Measurements from ENCODE around the gene RAC3. TPM values are rescaled to one million over a fixed set of nuclear protein-coding genes. Genes with fewer than 3 reads are reported as not detected.
A peak's percentile ranks its signal among the peaks of the same experiment; 100 is the strongest.

RAC3 gene
- total RNA-seq, 1 experiment from 2014 or later, result 84.8 TPM

- no peak overlapping the region for H3K14ac ChIP-seq (ENCODE audit: insufficient read depth, low read length)
- H4K20me1 ChIP-seq (ENCODE audit: control insufficient read depth, insufficient read depth, insufficient read length), result no peaks in the 10 kb centered on the region
- H2BK15ac ChIP-seq (ENCODE audit: low read depth, low read length), result no peak overlapping the region
- TF ChIP-seq CTCF (conservative IDR thresholded peaks at IDR 0.05), result no peak
- H4K91ac ChIP-seq (ENCODE audit: insufficient read length, low read depth, low read length), result no peak overlapping the region
- Mint-ChIP-seq H3K9me3 (no peaks in the 10 kb centered on the region; a peak in 1 of 5 replicates), H3K4me1 (peaks cover 7 to 21% of the 10 kb centered on the region in 2 experiments), H3K4me3 (peak overlapping the region; percentile 33 to 62), H3K36me3 (ENCODE audit: insufficient read depth in 1 of 3, low read depth in 3 of 3) (peaks cover 8 to 14% (median 12%) of the 10 kb centered on the region in 3 experiments; a peak in 5 of 7 replicates), H3K27ac (no peak overlapping the region; a peak in 1 of 7 replicates), H3K27me3 (ENCODE audit: low read depth) (peaks cover 14% of the 10 kb centered on the region)
- no peak overlapping the region for H3K27ac ChIP-seq (ENCODE audit: insufficient read length, low read depth, low read length)
- WGBS (ENCODE audit: extremely low coverage, insufficient read length, low lambda C conversion rate), result no CpG with 5 or more reads among the region's 8 CpGs
- no peak overlapping the region for H3K4ac ChIP-seq (ENCODE audit: low read depth, low read length)
- H4K8ac ChIP-seq (replicated peaks; ENCODE audit: insufficient read length, low read depth, low read length), result no peak overlapping the region
- no peak overlapping the region for H2BK120ac ChIP-seq (ENCODE audit: low read depth, low read length, poor library complexity, severe bottlenecking)
- H2AK5ac ChIP-seq (ENCODE audit: insufficient read length, low read length), result no peak overlapping the region
- H3K79me2 ChIP-seq (ENCODE audit: insufficient read depth, low read length), result no peaks in the 10 kb centered on the region
- H3K4me2 ChIP-seq (ENCODE audit: insufficient read depth, insufficient read length, low read length), result no peak overlapping the region
- H2BK20ac ChIP-seq (ENCODE audit: low read depth, low read length, poor library complexity, severe bottlenecking), result no peak overlapping the region
- no peaks in the 10 kb centered on the region for H3K4me1 ChIP-seq (ENCODE audit: insufficient read depth, low read length)
- H3K23me2 ChIP-seq (ENCODE audit: insufficient read length, low read depth, low read length, poor library complexity, severe bottlenecking), result peaks cover 8% of the 10 kb centered on the region
- no peak overlapping the region for H3K56ac ChIP-seq (ENCODE audit: insufficient read length, low read depth, low read length)
- no peak for DNase-seq
- no peak overlapping the region for H2BK5ac ChIP-seq (ENCODE audit: insufficient read length, low read length)
- H4K5ac ChIP-seq (ENCODE audit: insufficient read length, low read depth, low read length), result no peak overlapping the region
- H3K79me1 ChIP-seq (ENCODE audit: insufficient read depth, low read depth, low read length, poor library complexity, severe bottlenecking), result no peaks in the 10 kb centered on the region
- no peaks in the 10 kb centered on the region; the same call in 1 of the 2 replicates for H3K27me3 ChIP-seq (ENCODE audit: insufficient read depth, low read length)
- no peak overlapping the region for H2BK12ac ChIP-seq (ENCODE audit: insufficient read length, low read depth, low read length)
- no peak overlapping the region for H2AFZ ChIP-seq (ENCODE audit: low read length)
- no peaks in the 10 kb centered on the region for H3K9me3 ChIP-seq (ENCODE audit: control insufficient read depth, low read depth, low read length)
- H3K23ac ChIP-seq (ENCODE audit: insufficient read length, low read depth, low read length), result no peak overlapping the region
- H3K9ac ChIP-seq (ENCODE audit: extremely low read depth, insufficient read length, low read length), result no peak overlapping the region
- no peak overlapping the region for H3T11ph ChIP-seq (ENCODE audit: low read length)
- no peak overlapping the region for H3K18ac ChIP-seq (ENCODE audit: insufficient read length, low read depth, low read length)
These were observed 4.0 kb downstream of the RAC3 start for GRCh38 chr17:82035488-82035887.

All from H9 (cell line).